ENCODE data around the gene TMEM167A.

Gene TMEM167A

DNA sequence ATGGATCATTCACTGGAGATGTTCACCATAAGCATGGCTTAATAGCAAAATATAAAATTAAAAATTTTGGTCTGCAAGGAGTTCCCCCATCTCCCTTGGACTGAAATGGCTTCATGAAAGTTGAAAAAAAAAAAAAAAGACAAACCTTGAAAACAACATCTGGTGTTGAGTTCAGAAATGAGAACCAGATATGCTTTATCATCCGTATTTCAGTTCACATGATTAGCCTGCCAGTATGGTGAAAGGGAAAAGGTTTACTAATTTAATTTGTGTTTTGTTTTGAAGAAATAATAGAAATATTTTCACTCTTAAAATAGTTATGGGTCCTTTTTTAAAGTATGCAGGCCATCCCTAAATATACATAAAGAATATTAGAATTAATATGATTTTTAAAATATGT is 67.8 kb downstream of the TMEM167A start:
- in situ Hi-C loops (cut with MboI; ENCODE audit: low sequenced_read_pairs), result no loop called here
- Histone ChIP-seq H3K27me3 (ENCODE audit: low read depth) (no peaks in the 10 kb centered on the region), H3K4me1 (peaks cover under 1% of the 10 kb centered on the region), H3K36me3 (replicated peaks) (no peaks in the 10 kb centered on the region), H3K9me3 (no peaks in the 10 kb centered on the region), H3K4me3 (no peak overlapping the region)
- no peak for DNase-seq (ENCODE audit: low spot score in 2 of 2)

DNA sequence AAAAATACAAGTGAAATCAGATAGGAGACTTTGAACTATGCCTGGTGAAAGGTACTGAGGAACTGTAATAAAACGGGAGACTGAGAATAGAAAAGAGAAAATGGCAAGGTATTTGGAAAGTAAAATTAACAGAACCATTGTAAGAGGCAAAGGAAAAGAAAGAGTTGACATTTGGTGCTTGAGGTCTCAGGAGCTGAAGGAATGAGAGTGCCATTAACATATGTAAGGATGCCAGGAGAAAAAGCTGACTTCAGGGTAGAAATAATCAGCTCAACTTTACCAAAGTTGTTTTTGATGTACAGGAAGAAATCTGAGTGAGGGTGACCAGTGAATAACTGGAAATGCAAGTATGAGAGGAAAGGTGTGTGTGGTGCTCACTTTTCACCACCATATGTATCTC is 69.4 kb downstream of the TMEM167A start:
- Histone ChIP-seq H3K4me1 (peaks cover 9% of the 10 kb centered on the region), H3K36me3 (replicated peaks) (no peaks in the 10 kb centered on the region)
- in situ Hi-C loops (cut with MboI; ENCODE audit: low sequenced_read_pairs), result no loop called here

DNA sequence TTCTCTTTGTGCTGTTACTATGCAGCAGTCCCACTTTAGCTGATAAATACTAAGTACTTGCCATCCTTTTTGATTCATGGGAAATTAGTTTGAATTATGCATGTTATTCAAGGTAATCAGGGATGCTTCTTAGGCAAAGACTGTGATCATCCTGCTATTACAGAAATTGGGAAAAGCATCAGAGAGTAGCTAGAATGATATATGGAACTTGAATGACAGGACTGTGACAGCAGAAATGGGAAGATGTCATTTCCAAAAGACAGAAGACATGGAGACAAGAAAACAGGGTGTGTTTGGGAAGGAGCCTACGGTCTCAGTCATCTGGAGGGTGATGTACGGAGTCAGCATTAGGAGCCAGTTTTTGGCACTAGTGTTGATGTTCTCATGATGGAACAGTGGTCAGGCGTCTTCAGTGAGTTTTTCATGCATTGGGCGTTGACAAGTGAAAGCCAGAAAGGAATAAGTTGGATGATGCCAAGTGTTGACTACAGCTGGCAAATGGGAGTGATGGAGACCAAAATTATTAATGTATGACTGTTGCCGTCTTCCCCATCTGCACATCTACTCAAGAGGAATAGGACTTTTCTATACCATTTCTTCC is 70.4 kb downstream of the TMEM167A start:
- Histone ChIP-seq H3K4me1 (peaks cover 9% of the 10 kb centered on the region), H3K36me3 (replicated peaks) (no peaks in the 10 kb centered on the region), H3K27me3 (ENCODE audit: low read depth) (no peaks in the 10 kb centered on the region), H3K9me3 (no peaks in the 10 kb centered on the region), H3K4me3 (no peak overlapping the region)
- in situ Hi-C loops (cut with MboI; ENCODE audit: low sequenced_read_pairs), result no loop called here
- no peak for DNase-seq (ENCODE audit: low spot score in 2 of 2)

More for the DNA sequence above, 69.4 kb downstream of the TMEM167A start:
- Histone ChIP-seq H3K9me3 (no peaks in the 10 kb centered on the region), H3K4me3 (no peak overlapping the region), H3K27me3 (ENCODE audit: low read depth) (no peaks in the 10 kb centered on the region)
- DNase-seq (ENCODE audit: low spot score in 2 of 2), result peak in 1 of 2 experiments; percentile 30

DNA sequence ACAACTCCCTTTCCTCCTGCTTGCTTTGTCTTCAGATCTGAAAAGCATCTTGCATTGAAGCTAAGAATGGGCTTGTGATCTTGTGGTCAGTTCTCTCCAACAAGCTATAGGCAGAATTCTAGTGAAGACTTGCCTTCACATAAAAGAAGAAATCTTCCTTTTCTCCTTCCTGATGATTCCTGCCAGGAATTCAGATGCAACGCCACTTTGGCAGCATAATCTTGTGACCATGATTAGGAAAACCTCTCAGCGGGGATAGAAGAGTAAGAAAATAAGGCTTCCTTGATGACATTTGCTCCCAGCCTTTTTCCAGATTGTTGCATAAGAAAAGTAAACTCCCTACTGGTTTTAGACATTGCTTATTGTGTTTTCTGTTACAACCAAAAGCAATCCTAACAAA is 73.4 kb downstream of the TMEM167A start:
- no peak for DNase-seq (ENCODE audit: low spot score in 2 of 2)
- Histone ChIP-seq H3K36me3 (replicated peaks) (no peaks in the 10 kb centered on the region), H3K27me3 (ENCODE audit: low read depth) (no peaks in the 10 kb centered on the region), H3K9me3 (no peaks in the 10 kb centered on the region), H3K4me3 (no peak overlapping the region), H3K4me1 (peaks cover 9% of the 10 kb centered on the region)
- in situ Hi-C loops (cut with MboI; ENCODE audit: low sequenced_read_pairs), result no loop called here

Measured in HAP-1 (cell line).